Measurements from ENCODE around the gene TTC16. TPM values are rescaled to one million over a fixed set of nuclear protein-coding genes. Genes with fewer than 3 reads are reported as not detected.

Gene TTC16
- total RNA-seq, 1 donor, result not detected

DNA sequence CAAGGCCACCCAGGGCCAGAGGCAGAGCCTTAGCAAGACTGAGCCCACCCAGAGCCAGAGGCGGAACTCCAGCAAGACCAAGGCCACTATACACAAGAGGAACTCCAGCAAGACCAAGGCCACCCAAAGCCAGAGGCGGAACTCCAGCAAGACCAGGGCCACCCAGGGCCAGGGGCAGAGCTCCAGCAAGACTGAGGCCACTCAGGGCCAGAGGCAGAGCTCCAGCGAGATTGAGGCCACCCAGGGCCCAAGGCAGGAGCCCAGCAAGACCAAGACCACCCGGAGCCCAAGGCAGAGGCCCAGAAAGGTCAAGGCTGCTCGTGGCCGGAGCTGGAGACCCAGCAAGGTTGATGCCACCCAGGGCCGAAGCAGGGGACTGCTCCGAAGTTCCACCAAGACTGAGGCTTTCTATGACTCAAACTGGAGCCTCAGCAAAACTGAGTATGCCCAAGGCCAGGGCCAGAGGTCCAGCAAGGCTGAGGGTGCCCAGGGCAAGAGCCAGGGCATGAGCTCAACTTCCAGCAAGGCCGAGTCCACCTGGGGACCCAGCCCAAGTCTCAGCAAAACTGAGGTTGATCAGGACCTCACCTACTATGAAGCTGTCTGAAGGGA is 15.0 kb downstream of the TTC16 start:
- TF ChIP-seq, protein P1, sequence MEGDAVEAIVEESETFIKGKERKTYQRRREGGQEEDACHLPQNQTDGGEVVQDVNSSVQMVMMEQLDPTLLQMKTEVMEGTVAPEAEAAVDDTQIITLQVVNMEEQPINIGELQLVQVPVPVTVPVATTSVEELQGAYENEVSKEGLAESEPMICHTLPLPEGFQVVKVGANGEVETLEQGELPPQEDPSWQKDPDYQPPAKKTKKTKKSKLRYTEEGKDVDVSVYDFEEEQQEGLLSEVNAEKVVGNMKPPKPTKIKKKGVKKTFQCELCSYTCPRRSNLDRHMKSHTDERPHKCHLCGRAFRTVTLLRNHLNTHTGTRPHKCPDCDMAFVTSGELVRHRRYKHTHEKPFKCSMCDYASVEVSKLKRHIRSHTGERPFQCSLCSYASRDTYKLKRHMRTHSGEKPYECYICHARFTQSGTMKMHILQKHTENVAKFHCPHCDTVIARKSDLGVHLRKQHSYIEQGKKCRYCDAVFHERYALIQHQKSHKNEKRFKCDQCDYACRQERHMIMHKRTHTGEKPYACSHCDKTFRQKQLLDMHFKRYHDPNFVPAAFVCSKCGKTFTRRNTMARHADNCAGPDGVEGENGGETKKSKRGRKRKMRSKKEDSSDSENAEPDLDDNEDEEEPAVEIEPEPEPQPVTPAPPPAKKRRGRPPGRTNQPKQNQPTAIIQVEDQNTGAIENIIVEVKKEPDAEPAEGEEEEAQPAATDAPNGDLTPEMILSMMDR (IDR thresholded peaks at IDR 0.05; ENCODE audit: insufficient read depth, low read depth, low read length), result no peak
- H3K4me3 ChIP-seq (ENCODE audit: low read depth, low read length), result no peak overlapping the region
- no peak for DNase-seq (ENCODE audit: low read depth)

- no peak overlapping the region for H3K4me3 ChIP-seq (ENCODE audit: low read depth, low read length)
- TF ChIP-seq, protein P1 (IDR thresholded peaks at IDR 0.05; ENCODE audit: insufficient read depth, low read depth, low read length), result no peak
- DNase-seq (ENCODE audit: low read depth), result no peak
Measured at GRCh38 chr9:127731938-127732337, 16.1 kb downstream of the TTC16 start.

DNA sequence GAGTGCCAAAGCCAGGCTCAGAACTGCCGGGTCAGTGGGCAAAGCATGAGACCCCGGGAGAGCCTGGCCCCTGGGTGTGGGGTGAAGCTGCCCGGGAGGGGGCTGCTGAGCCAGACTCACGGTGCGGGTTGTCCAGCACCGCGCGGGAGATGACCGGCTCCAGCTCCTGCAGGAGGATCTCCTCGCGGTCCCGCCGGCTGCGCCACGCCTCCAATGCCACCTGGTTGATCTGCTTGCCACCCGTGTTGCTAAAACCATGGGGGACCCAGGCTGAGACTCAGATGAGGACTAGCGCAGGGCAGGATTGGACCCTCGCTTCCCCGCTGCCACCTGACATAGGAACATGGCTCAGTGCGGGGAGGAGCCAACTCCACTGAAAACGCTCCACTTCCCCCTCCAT is 16.6 kb downstream of the TTC16 start:
- no peak for DNase-seq (ENCODE audit: low read depth)
- TF ChIP-seq, protein P1 (IDR thresholded peaks at IDR 0.05; ENCODE audit: insufficient read depth, low read depth, low read length), result no peak
- no peak overlapping the region for H3K4me3 ChIP-seq (ENCODE audit: low read depth, low read length)

DNA sequence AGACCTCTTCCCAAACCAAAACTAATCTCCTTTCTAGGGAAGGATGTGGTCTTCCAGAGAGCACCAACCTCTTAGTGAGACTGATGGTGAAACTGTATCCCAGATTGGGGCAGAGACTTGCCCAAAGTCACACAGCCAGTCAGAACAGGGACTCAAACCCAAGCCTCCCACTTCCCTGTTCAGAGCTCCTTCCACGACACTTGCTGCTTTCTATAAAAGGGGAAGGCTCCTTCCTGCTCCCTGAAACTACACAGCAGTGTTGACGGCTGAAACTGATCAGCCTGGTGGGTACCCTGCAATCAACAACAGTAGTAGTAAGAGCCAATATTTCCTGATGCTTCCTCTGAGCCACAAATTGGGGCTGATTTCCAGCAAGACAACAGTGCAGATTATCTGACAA is 17.7 kb downstream of the TTC16 start:
- H3K4me3 ChIP-seq (ENCODE audit: low read depth, low read length), result no peak overlapping the region
- TF ChIP-seq, protein P1 (IDR thresholded peaks at IDR 0.05; ENCODE audit: insufficient read depth, low read depth, low read length), result no peak
- DNase-seq (ENCODE audit: low read depth), result no peak

GRCh38 chr9:127734247-127734746 is 18.4 kb downstream of the TTC16 start:
- TF ChIP-seq, protein P1 (IDR thresholded peaks at IDR 0.05; ENCODE audit: insufficient read depth, low read depth, low read length), result no peak
- peak overlapping the region; percentile 75 for H3K4me3 ChIP-seq (ENCODE audit: low read depth, low read length)
- DNase-seq (ENCODE audit: low read depth), result no peak

DNA sequence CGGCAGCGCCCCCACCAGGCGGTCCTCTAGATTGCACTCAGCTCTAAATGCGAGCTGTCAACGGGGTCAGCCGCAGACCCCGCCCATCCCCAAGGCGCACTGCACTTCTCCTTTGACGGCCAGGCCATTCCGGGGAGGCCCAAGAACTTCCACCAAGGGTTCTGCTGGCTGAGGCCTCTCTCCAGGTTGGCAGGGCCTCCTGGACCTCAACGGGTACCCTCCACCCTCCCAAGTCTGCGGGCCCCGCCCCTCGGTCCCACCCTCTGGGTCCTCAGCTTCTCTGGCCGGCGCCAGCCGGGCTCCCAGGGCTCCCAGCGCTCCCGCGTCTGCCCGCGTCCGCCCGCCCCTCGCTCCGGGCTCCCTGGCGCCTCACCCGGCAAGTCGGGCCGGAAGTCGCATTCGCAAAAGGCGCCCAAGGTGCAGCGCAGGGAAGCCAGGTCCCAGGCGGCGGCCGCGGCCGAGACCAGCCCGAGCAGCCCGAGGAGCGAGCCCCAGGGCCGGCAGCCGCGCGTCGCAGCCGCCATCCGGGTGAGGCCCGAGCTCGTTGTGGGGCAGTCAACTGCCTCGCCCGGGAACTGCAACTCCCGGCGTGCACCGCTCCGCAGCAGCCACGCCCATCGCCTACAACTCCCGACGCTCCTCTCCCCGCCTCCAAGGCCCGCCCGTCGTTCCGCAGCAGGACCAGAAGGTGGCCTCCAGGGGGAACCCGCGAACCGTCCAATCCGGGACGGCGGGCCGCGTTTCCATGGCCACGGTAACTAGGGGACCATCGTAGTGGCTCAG is 19.1 kb downstream of the TTC16 start, which contains the start of gene TOR2A:
TSS of gene TOR2A (minus strand) at position 548 of the 783 bp plus-strand sequence. CDS start at position 524, 24 bp downstream.
- peak; percentile 97 for DNase-seq (ENCODE audit: low read depth)
- peak within 1 kb of the TSS; percentile 75 for H3K4me3 ChIP-seq (ENCODE audit: low read depth, low read length)
- TF ChIP-seq, protein P1 (IDR thresholded peaks at IDR 0.05; ENCODE audit: insufficient read depth, low read depth, low read length), result peak; percentile 93
